Measurements from ENCODE around the gene CYP4B1.

The CYP4B1 gene

GRCh38 chr1:46797696-46798470, 963 bp upstream of the CYP4B1 start:
- no peak for DNase-seq

- no peak for DNase-seq
These were observed 1.9 kb downstream of the CYP4B1 start for GRCh38 chr1:46800742-46801141.

- no peak for DNase-seq
These were observed 2.6 kb downstream of the CYP4B1 start for GRCh38 chr1:46801323-46802055.

- no peak for DNase-seq
These were observed 3.2 kb downstream of the CYP4B1 start for GRCh38 chr1:46802081-46802480.

GRCh38 chr1:46802901-46803574, 4.2 kb downstream of the CYP4B1 start:
- DNase-seq = no peak

GRCh38 chr1:46804027-46804889, 5.4 kb downstream of the CYP4B1 start:
- DNase-seq = no peak

GRCh38 chr1:46804926-46805325, 6.1 kb downstream of the CYP4B1 start:
- DNase-seq = no peak

GRCh38 chr1:46805755-46806154, 6.9 kb downstream of the CYP4B1 start:
- DNase-seq = no peak

- DNase-seq = no peak
These were observed 7.6 kb downstream of the CYP4B1 start for GRCh38 chr1:46806196-46807020.

- DNase-seq = no peak
These were observed 8.5 kb downstream of the CYP4B1 start for GRCh38 chr1:46807046-46807972.

- no peak for DNase-seq
These were observed 10.2 kb downstream of the CYP4B1 start for GRCh38 chr1:46809071-46809470.

GRCh38 chr1:46809904-46810303, 11.1 kb downstream of the CYP4B1 start:
- DNase-seq = no peak

- DNase-seq = no peak
These were observed 11.8 kb downstream of the CYP4B1 start for GRCh38 chr1:46810596-46810995.

GRCh38 chr1:46811053-46811452, 12.2 kb downstream of the CYP4B1 start:
- no peak for DNase-seq

GRCh38 chr1:46812065-46812963, 13.5 kb downstream of the CYP4B1 start:
- DNase-seq = no peak

GRCh38 chr1:46812996-46813857, 14.4 kb downstream of the CYP4B1 start:
- DNase-seq = no peak

GRCh38 chr1:46813858-46814396, 15.1 kb downstream of the CYP4B1 start:
- no peak for DNase-seq

- no peak for DNase-seq
These were observed 16.3 kb downstream of the CYP4B1 start for GRCh38 chr1:46815133-46815532.

Data from activated naive CD4-positive, alpha-beta T cell (primary cell).